ENCODE measurements around the gene ANKRD11.
"Not testable (repeated sequence)": the region's sequence is repeated elsewhere in the genome, so short reads cannot be mapped to it uniquely, and the experiment has no call there.

ANKRD11 gene

GRCh38 chr16:89332902-89333245 is 157.5 kb downstream of the ANKRD11 start:
- no peak for TF ChIP-seq CTCF (IDR thresholded peaks at IDR 0.05; ENCODE audit: low read depth, low read length)
- no peak for DNase-seq (ENCODE audit: low read depth, low spot score)
- in situ Hi-C loops (cut with HindIII; ENCODE audit: low sequenced_read_pairs), result no loop called here
- no peak overlapping the region for H3K4me3 ChIP-seq (ENCODE audit: low read depth, low read length)

GRCh38 chr16:89332243-89332901 is 158.0 kb downstream of the ANKRD11 start:
- in situ Hi-C loops (cut with HindIII; ENCODE audit: low sequenced_read_pairs), result no loop called here
- no peak overlapping the region for H3K4me3 ChIP-seq (ENCODE audit: low read depth, low read length)
- no peak for DNase-seq (ENCODE audit: low read depth, low spot score)
- no peak for TF ChIP-seq CTCF (IDR thresholded peaks at IDR 0.05; ENCODE audit: low read depth, low read length)

GRCh38 chr16:89331371-89332109 is 158.8 kb downstream of the ANKRD11 start:
- no peak for DNase-seq (ENCODE audit: low read depth, low spot score)
- no peak for TF ChIP-seq CTCF (IDR thresholded peaks at IDR 0.05; ENCODE audit: low read depth, low read length)
- no peak overlapping the region for H3K4me3 ChIP-seq (ENCODE audit: low read depth, low read length)
- in situ Hi-C loops (cut with HindIII; ENCODE audit: low sequenced_read_pairs), result no loop called here

GRCh38 chr16:89330177-89330856 is 160.0 kb downstream of the ANKRD11 start:
- H3K4me3 ChIP-seq (ENCODE audit: low read depth, low read length), result no peak overlapping the region
- in situ Hi-C loops (cut with HindIII; ENCODE audit: low sequenced_read_pairs), result no loop called here
- TF ChIP-seq CTCF (IDR thresholded peaks at IDR 0.05; ENCODE audit: low read depth, low read length), result no peak
- peak; percentile 69 for DNase-seq (ENCODE audit: low read depth, low spot score)

GRCh38 chr16:89329830-89330176 is 160.6 kb downstream of the ANKRD11 start:
- in situ Hi-C loops (cut with HindIII; ENCODE audit: low sequenced_read_pairs); DNase-seq (ENCODE audit: low read depth, low spot score); H3K4me3 ChIP-seq (ENCODE audit: low read depth, low read length): not testable (repeated sequence)

- DNase-seq (ENCODE audit: low read depth, low spot score); in situ Hi-C loops (cut with HindIII; ENCODE audit: low sequenced_read_pairs); H3K4me3 ChIP-seq (ENCODE audit: low read depth, low read length): not testable (repeated sequence)
These were observed 161.7 kb downstream of the ANKRD11 start for GRCh38 chr16:89328412-89329400.

- H3K4me3 ChIP-seq (ENCODE audit: low read depth, low read length), result no peak overlapping the region
- in situ Hi-C loops (cut with HindIII; ENCODE audit: low sequenced_read_pairs), result no loop called here
These were observed 163.6 kb downstream of the ANKRD11 start for GRCh38 chr16:89326721-89327120.

More at GRCh38 chr16:89326721-89327120, 163.6 kb downstream of the ANKRD11 start:
- DNase-seq (ENCODE audit: low read depth, low spot score), result no peak
- no peak for TF ChIP-seq CTCF (IDR thresholded peaks at IDR 0.05; ENCODE audit: low read depth, low read length)

Measured in astrocyte of the spinal cord (primary cell).